H1 (cell line): ENCODE measurements around the gene SMIM9. TPM values are rescaled to one million over a fixed set of nuclear protein-coding genes. Genes with fewer than 3 reads are reported as not detected.

ENCODE experiments used
- CTCF ChIA-PET: fragments of 300-600 bp; sonication (Branson Sonifier 250); formaldehyde crosslinking; loops from one replicate; lab custom pipeline; 2021; ENCODE audit not compliant: partially characterized antibody; lab: Charles Lee
- POLR2A ChIA-PET: fragments of 300-600 bp; sonication (Branson Sonifier 250); formaldehyde crosslinking; loops from one replicate; lab custom pipeline; 2021; ENCODE audit warnings: inconsistent platforms; ENCODE audit not compliant: partially characterized antibody; lab: Charles Lee
- DNase-seq, 2 experiments: peaks; one replicate each; pipeline versions ENCODE4 v3.0.0 to v3.0.0-alpha.2; 2010 to 2022; ENCODE audit warnings: low spot score in 2 of 2, low read depth in 1 of 2, mixed read lengths in 1 of 2
- FAIRE-seq: peaks from 2 replicates; lab custom pipeline; 2011; peaks lifted over from hg19 to GRCh38; lab: Jason Lieb, UNC
- H2AFZ ChIP-seq: 2 replicates; pipeline ENCODE4 v1.8.1; 2012; ENCODE audit warnings: low read length, inconsistent platforms
- H2AK5ac ChIP-seq: 2 replicates; pipeline ENCODE4 v1.6.1; 2013; ENCODE audit warnings: low read depth, low read length
- H2BK120ac ChIP-seq: replicated peaks from 2 replicates; pipeline ENCODE3; 2013; ENCODE audit warnings: low read depth, low read length, inconsistent platforms
- H2BK12ac ChIP-seq: 2 replicates; pipeline ENCODE4 v1.6.1; 2013; ENCODE audit warnings: low read depth, low read length
- H2BK15ac ChIP-seq: 2 replicates; pipeline ENCODE4 v1.6.1; 2013; ENCODE audit warnings: low read length
- H2BK20ac ChIP-seq: 2 replicates; pipeline ENCODE4 v1.6.1; 2013; ENCODE audit warnings: low read length
- H2BK5ac ChIP-seq: 2 replicates; pipeline ENCODE4 v1.6.1; 2013; ENCODE audit warnings: low read depth, low read length
- H3K14ac ChIP-seq: 2 replicates; pipeline ENCODE4 v1.6.1; 2013; ENCODE audit warnings: inconsistent platforms; ENCODE audit not compliant: insufficient read length
- H3K18ac ChIP-seq: 2 replicates; pipeline ENCODE4 v1.6.1; 2013; ENCODE audit warnings: low read length; ENCODE audit errors: extremely low read depth
- H3K23ac ChIP-seq: 2 replicates; pipeline ENCODE4 v1.6.1; 2013; ENCODE audit warnings: inconsistent platforms; ENCODE audit not compliant: insufficient read length
- H3K23me2 ChIP-seq: 2 replicates; pipeline ENCODE4 v1.6.1; 2013; ENCODE audit warnings: low read depth, low read length
- H3K27ac ChIP-seq: 2 replicates; pipeline ENCODE4 v1.6.1; 2011; ENCODE audit warnings: low read depth, low read length, inconsistent platforms
- H3K27me3 ChIP-seq, 4 experiments: replicated peaks in 1 of 4; 1 replicate in 1 of 4; 2 replicates in 3 of 4; pipeline versions ENCODE4 v1.6.1 to v1.8.1; 2011 to 2013; ENCODE audit warnings: low read length in 3 of 4, mild to moderate bottlenecking in 3 of 4, inconsistent platforms in 2 of 4, mixed read lengths in 2 of 4, moderate library complexity in 1 of 4; ENCODE audit not compliant: control insufficient read depth in 3 of 4, insufficient read depth in 3 of 4; ENCODE audit errors: extremely low read depth in 1 of 4
- H3K36me3 ChIP-seq, 4 experiments: 2 replicates each; pipeline versions ENCODE4 v1.6.1 to v1.8.1; 2011 to 2013; ENCODE audit warnings: mild to moderate bottlenecking in 4 of 4, low read length in 3 of 4, moderate library complexity in 2 of 4, control low read depth in 1 of 4, inconsistent platforms in 1 of 4; ENCODE audit not compliant: insufficient read depth in 4 of 4, control insufficient read depth in 2 of 4
- H3K4ac ChIP-seq: replicated peaks from 2 replicates; pipeline ENCODE3; 2013; ENCODE audit warnings: low read length, low read depth, mixed read lengths, inconsistent platforms; ENCODE audit not compliant: insufficient read length
- H3K4me1 ChIP-seq, 4 experiments: replicated peaks in 1 of 4; 1 replicate in 1 of 4; 2 replicates in 3 of 4; pipeline versions ENCODE4 v1.6.1 to v1.8.1; 2011 to 2013; ENCODE audit warnings: low read length in 3 of 4, inconsistent platforms in 2 of 4, mixed read lengths in 1 of 4; ENCODE audit not compliant: insufficient read depth in 4 of 4, control insufficient read depth in 3 of 4
- H3K4me2 ChIP-seq, 2 experiments: 2 replicates each; pipeline versions ENCODE4 v1.6.1 to v1.8.1; 2011 to 2013; ENCODE audit warnings: low read depth in 2 of 2, low read length in 2 of 2, control low read depth in 1 of 2, inconsistent platforms in 1 of 2, mild to moderate bottlenecking in 1 of 2; ENCODE audit not compliant: insufficient read depth in 1 of 2
- H3K4me3 ChIP-seq, 4 experiments: fragments of 200-600, 300-600 bp in 1 of 4; sonication (generic), shearing (Covaris generic), sonication (Bioruptor Twin) in 1 of 4; 2 replicates each; pipeline versions ENCODE4 v1.5.1 to v1.8.1; 2011 to 2016; ENCODE audit warnings: low read length in 4 of 4, low read depth in 3 of 4, control low read depth in 2 of 4, inconsistent platforms in 2 of 4, mild to moderate bottlenecking in 2 of 4, mixed read lengths in 1 of 4, moderate library complexity in 1 of 4; ENCODE audit not compliant: insufficient read depth in 2 of 4; ENCODE audit errors: extremely low read depth in 1 of 4
- H3K56ac ChIP-seq: replicated peaks from 2 replicates; pipeline ENCODE3; 2013; ENCODE audit warnings: low read depth, mild to moderate bottlenecking, mixed read lengths, low read length, inconsistent platforms; ENCODE audit not compliant: insufficient read length
- H3K79me1 ChIP-seq: 2 replicates; pipeline ENCODE4 v1.6.1; 2013; ENCODE audit warnings: low read depth, low read length, control low read depth
- H3K79me2 ChIP-seq, 2 experiments: 2 replicates each; pipeline versions ENCODE4 v1.6.1 to v1.8.1; 2012 to 2013; ENCODE audit warnings: low read length in 2 of 2, mild to moderate bottlenecking in 2 of 2, inconsistent platforms in 1 of 2; ENCODE audit not compliant: insufficient read depth in 2 of 2, control insufficient read depth in 1 of 2
- H3K9ac ChIP-seq, 4 experiments: replicated peaks in 1 of 4; 1 replicate in 1 of 4; 2 replicates in 3 of 4; pipeline versions ENCODE4 v1.6.1 to v1.8.1; 2011 to 2013; ENCODE audit warnings: low read depth in 3 of 4, low read length in 3 of 4, control low read depth in 2 of 4, mild to moderate bottlenecking in 2 of 4, moderate library complexity in 2 of 4, inconsistent platforms in 1 of 4; ENCODE audit errors: extremely low read depth in 1 of 4
- H3K9me3 ChIP-seq, 2 experiments: 2 replicates each; pipeline versions ENCODE4 v1.6.1 to v1.8.1; 2012 to 2013; ENCODE audit warnings: mild to moderate bottlenecking in 2 of 2, moderate library complexity in 2 of 2, control low read depth in 1 of 2, inconsistent platforms in 1 of 2, low read depth in 1 of 2, low read length in 1 of 2, mixed read lengths in 1 of 2; ENCODE audit not compliant: insufficient read depth in 2 of 2
- H4K20me1 ChIP-seq, 2 experiments: replicated peaks in 1 of 2; 2 replicates each; pipeline versions ENCODE3 to v1.8.1; 2011 to 2013; ENCODE audit warnings: inconsistent platforms in 2 of 2, low read length in 2 of 2, mild to moderate bottlenecking in 1 of 2; ENCODE audit not compliant: insufficient read depth in 2 of 2, control insufficient read depth in 1 of 2
- H4K5ac ChIP-seq: 2 replicates; pipeline ENCODE4 v1.6.1; 2013; ENCODE audit warnings: low read length, low read depth, mixed read lengths, inconsistent platforms; ENCODE audit not compliant: insufficient read length
- H4K8ac ChIP-seq: 2 replicates; pipeline ENCODE4 v1.8.0; 2013; ENCODE audit warnings: mild to moderate bottlenecking, moderate library complexity, low read length, inconsistent platforms; ENCODE audit not compliant: insufficient read depth; ENCODE audit errors: extremely low read depth
- H4K91ac ChIP-seq: replicated peaks from 2 replicates; pipeline ENCODE3; 2013; ENCODE audit warnings: low read length, mixed read lengths, inconsistent platforms; ENCODE audit not compliant: insufficient read length
- CEBPB ChIP-seq: IDR thresholded peaks from 2 replicates; pipeline ENCODE4 v1.6.1; 2012; ENCODE audit warnings: low read depth, low read length
- CHD2 ChIP-seq: IDR thresholded peaks from 2 replicates; pipeline ENCODE4 v1.6.1; 2012; ENCODE audit warnings: low read length, improper control_type of control experiment
- HDAC6 ChIP-seq: IDR thresholded peaks from one replicate; pipeline ENCODE4 v1.7.1; 2012; ENCODE audit warnings: low read depth, mild to moderate bottlenecking, inconsistent platforms, low read length, moderate library complexity
- MAX ChIP-seq: IDR thresholded peaks from 2 replicates; pipeline ENCODE4 v1.6.1; 2012; ENCODE audit warnings: inconsistent platforms
- TAF1 ChIP-seq: IDR thresholded peaks from 2 replicates; pipeline ENCODE4 v1.6.1; 2011; ENCODE audit warnings: mild to moderate bottlenecking, low read depth, low read length
- TBP ChIP-seq: IDR thresholded peaks from 2 replicates; pipeline ENCODE4 v1.6.1; 2011; ENCODE audit warnings: low read depth, low read length, improper control_type of control experiment
- polyA plus RNA-seq, 7 experiments: library from polyadenylated mRNA; depleted of rRNA in 3 of 7; stranded (reverse) in 5 of 7; unstranded in 2 of 7; fragments of >200 nt in 5 of 7; fragments of 200-250 nt in 2 of 7; gene quantifications; 1 replicate in 5 of 7; 2 replicates in 1 of 7; 4 replicates in 1 of 7; pipeline versions ENCODE4 v1.2.1 to v1.2.3, GENCODE V29; 2011 to 2013; ENCODE audit warnings: missing spikeins in 2 of 7, mixed read lengths in 2 of 7
- total RNA-seq: library from RNA; stranded (reverse); fragmentation: NEBNext Ultra II Directional; extraction: Animal tissue kit (Norgen Biotek cat#: 25700); gene quantifications from 2 replicates; pipeline ENCODE4 v1.2.1, GENCODE V29; 2021

Gene SMIM9
- total and polyA plus RNA-seq, 2 of the 8 experiments (the other 6 are each of a cell fraction or from before 2014, with no cell fraction given), result not detected

DNA sequence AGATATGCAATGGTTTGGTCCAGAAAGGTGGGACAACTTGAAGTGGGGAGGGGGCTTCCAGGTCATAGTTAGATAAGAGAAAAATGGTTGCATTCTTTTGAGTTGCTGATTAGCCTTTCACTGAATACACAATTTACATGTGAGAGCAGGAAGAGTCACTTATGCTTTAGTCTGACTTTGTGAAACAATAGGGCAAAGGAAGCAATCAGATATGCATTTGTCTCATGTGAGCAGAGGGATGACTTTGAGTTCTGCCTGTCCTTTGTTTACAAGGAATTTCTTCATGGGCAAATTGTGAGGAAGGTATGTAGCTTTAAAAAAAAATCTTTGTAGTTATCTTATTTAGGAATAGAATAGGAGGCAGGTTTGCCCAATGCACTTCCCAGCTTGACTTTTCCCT lies 12.9 kb downstream of the SMIM9 start:
- Histone ChIP-seq H3K9ac (no peak overlapping the region), H2AK5ac (no peak overlapping the region), H3K4me1 (peaks cover 0 to 7% (median 3%) of the 10 kb centered on the region in 4 experiments; a peak in 3 of 7 replicates), H3K36me3 (peaks cover 0 to 2% (median 0%) of the 10 kb centered on the region in 4 experiments; a peak in 1 of 8 replicates), H2BK15ac (no peak overlapping the region), H3K79me1 (no peaks in the 10 kb centered on the region), H2AFZ (no peak overlapping the region), H3K4me3 (no peak overlapping the region), H3K27me3 (no peaks in the 10 kb centered on the region), H2BK5ac (peak overlapping the region; percentile 87; the same call in 1 of the 2 replicates), H3K4me2 (peak overlapping the region; percentile 21 to 44; a peak in 2 of 4 replicates), H3K79me2 (no peaks in the 10 kb centered on the region), H4K8ac (no peak overlapping the region), H4K5ac (no peak overlapping the region), H3K56ac (no peak overlapping the region), H2BK12ac (no peak overlapping the region), H4K20me1 (no peaks in the 10 kb centered on the region), H2BK20ac (no peak overlapping the region), H3K23me2 (no peaks in the 10 kb centered on the region), H3K14ac (no peak overlapping the region), H2BK120ac (no peak overlapping the region), H3K4ac (no peak overlapping the region), H3K18ac (no peak overlapping the region), H4K91ac (no peak overlapping the region), H3K27ac (no peak overlapping the region; the same call in 1 of the 2 replicates), H3K23ac (no peak overlapping the region), H3K9me3 (peaks cover 0 to 4% of the 10 kb centered on the region in 2 experiments; a peak in 2 of 4 replicates)
- ChIA-PET POLR2A (interaction anchor here (0.6 to 1.0 kb wide), 2 partner anchors 46 to 47 kb away, joined by 3 read pairs; no protein-coding TSS in a partner anchor), CTCF (no interaction called here)
- no peak for DNase-seq
- no peak for FAIRE-seq
- no peak for TF ChIP-seq CEBPB
- TF ChIP-seq MAX, result no peak
- no peak for TF ChIP-seq TBP
- no peak for TF ChIP-seq HDAC6
- no peak for TF ChIP-seq CHD2
- no peak for TF ChIP-seq TAF1
